NCI-H1048 (cell line): Measurements from ENCODE around the gene MZB1.
"Not testable (repeated sequence)": the region's sequence is repeated elsewhere in the genome, so short reads cannot be mapped to it uniquely, and the experiment has no call there.

ENCODE experiments used
- DNase-seq: peaks from one replicate; lab custom pipeline; 2025; lab: John Stamatoyannopoulos, UW

The MZB1 gene

GRCh38 chr5:139374909-139375308, 14.8 kb downstream of the MZB1 start:
- no peak for DNase-seq

GRCh38 chr5:139371482-139372435, 18.0 kb downstream of the MZB1 start:
- DNase-seq: no peak

- DNase-seq: no peak
Observed at GRCh38 chr5:139369181-139369580, 20.5 kb downstream of the MZB1 start.

GRCh38 chr5:139368613-139369012, 21.1 kb downstream of the MZB1 start:
- no peak for DNase-seq

GRCh38 chr5:139364466-139364865, 25.2 kb downstream of the MZB1 start:
- DNase-seq: no peak

- DNase-seq: no peak
Observed at GRCh38 chr5:139363937-139364336, 25.8 kb downstream of the MZB1 start.

- DNase-seq: no peak
Observed at GRCh38 chr5:139361835-139362429, 27.8 kb downstream of the MZB1 start.

- no peak for DNase-seq
Observed at GRCh38 chr5:139360384-139360783, 29.3 kb downstream of the MZB1 start.

- no peak for DNase-seq
Observed at GRCh38 chr5:139358064-139358463, 31.6 kb downstream of the MZB1 start.

GRCh38 chr5:139355900-139356299, 33.8 kb downstream of the MZB1 start:
- not testable (repeated sequence) for DNase-seq

- DNase-seq: no peak
Observed at GRCh38 chr5:139354186-139354585, 35.5 kb downstream of the MZB1 start.

GRCh38 chr5:139347863-139348262, 41.9 kb downstream of the MZB1 start:
- not testable (repeated sequence) for DNase-seq

- DNase-seq: not testable (repeated sequence)
Observed at GRCh38 chr5:139345442-139345841, 44.3 kb downstream of the MZB1 start.

GRCh38 chr5:139344177-139344576, 45.5 kb downstream of the MZB1 start:
- DNase-seq: no peak

- no peak for DNase-seq
Observed at GRCh38 chr5:139343476-139343875, 46.2 kb downstream of the MZB1 start.

GRCh38 chr5:139342423-139342723, 47.3 kb downstream of the MZB1 start:
- no peak for DNase-seq

GRCh38 chr5:139341689-139342422, 47.9 kb downstream of the MZB1 start, which contains the start of gene PAIP2:
Gene PAIP2, plus strand, starts transcription at chr5:139341854. Its CDS starts 21,931 bp downstream, at chr5:139363785.
- peak; percentile 94 for DNase-seq

- DNase-seq: no peak
Observed at GRCh38 chr5:139341187-139341688, 48.5 kb downstream of the MZB1 start.

- DNase-seq: no peak
Observed at GRCh38 chr5:139340051-139340450, 49.7 kb downstream of the MZB1 start.
